8988T (cell line): Measurements from ENCODE around the gene CACNA2D1.
"Not testable (repeated sequence)": the region's sequence is repeated elsewhere in the genome, so short reads cannot be mapped to it uniquely, and the experiment has no call there.

Experiments used
- DNase-seq: peaks from one replicate; pipeline ENCODE4 v3.0.0; 2011

The CACNA2D1 gene

DNA sequence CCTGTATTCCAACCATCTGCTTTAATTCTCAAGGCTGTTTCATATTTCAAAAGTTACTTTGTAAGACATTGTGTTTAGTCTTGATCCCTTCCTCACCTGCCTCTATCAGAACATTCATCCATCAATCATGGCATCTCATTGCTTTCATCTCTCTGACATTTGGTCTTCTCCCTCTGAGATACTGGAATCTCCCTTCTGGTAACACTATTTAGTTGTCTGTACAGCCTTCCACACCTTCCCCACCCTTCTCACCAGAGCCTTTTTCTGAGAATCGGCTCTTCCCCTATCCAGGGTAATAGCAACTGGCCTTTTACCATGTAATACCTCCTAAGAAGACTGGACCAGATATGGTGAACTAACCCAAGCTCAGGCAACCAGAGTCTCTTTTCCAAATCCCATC lies 10.1 kb downstream of the CACNA2D1 start:
- no peak for DNase-seq

GRCh38 chr7:82432743-82433142 lies 10.8 kb downstream of the CACNA2D1 start:
- DNase-seq = not testable (repeated sequence)

GRCh38 chr7:82430500-82431465 lies 12.8 kb downstream of the CACNA2D1 start:
- no peak for DNase-seq

GRCh38 chr7:82429408-82429807 lies 14.2 kb downstream of the CACNA2D1 start:
- DNase-seq = no peak

DNA sequence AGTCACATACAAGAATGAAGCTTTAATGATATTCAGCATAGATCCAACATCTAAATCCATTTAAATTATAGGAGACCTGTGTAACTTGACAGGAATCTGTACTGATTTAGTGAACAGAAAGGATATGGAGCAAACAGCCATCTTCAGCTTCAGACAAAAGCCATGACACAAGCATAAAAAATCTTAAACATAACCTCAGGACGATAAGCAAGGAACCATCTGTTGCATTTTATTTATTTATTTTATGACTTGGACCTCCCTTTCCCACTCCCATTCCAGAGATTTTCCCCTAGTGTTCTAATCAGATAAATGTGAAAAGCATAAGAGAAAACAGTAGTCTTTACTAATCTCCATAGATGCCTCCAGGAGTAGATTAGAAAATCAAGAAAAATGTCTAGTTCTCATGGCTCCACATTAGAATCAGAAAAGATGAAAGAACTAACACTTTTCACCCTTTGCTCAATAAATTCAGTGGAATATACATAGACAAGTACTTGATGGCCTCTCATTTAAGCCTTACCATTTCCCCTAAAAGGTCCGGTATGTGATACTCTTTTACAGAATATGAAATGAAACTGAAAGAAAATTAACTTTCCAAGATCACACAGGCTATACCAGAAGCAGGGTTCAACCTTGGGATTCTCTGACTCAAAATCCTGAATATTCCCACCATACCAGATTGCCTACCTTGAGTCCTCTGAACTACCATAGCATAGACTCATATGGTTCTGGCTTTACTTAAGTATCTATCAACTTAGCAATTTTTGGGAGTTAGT lies 15.2 kb downstream of the CACNA2D1 start:
- DNase-seq = no peak

- no peak for DNase-seq
Measured at GRCh38 chr7:82423446-82423845, 20.1 kb downstream of the CACNA2D1 start.

DNA sequence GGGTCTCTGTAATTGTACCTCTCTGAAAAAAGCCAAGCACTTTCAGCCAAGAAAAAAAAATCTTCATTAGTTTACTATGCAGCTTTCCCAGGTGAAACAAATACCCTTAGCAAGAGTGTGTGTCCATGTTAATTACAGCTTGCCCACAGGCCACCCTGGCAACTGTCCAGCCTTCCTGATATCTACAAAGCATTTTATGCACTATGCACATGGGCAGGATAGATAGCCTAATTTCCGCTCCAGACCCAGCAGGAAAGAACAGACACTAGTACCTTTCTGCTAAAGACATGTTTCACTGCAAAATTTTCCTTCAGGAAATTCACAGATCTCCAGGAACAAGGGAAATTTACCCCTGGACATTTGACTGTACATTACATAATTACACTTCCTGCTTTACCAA lies 24.4 kb downstream of the CACNA2D1 start:
- DNase-seq = no peak

- DNase-seq = no peak
Measured at GRCh38 chr7:82417898-82418297, 25.7 kb downstream of the CACNA2D1 start.

GRCh38 chr7:82416402-82416801 lies 27.2 kb downstream of the CACNA2D1 start:
- no peak for DNase-seq

DNA sequence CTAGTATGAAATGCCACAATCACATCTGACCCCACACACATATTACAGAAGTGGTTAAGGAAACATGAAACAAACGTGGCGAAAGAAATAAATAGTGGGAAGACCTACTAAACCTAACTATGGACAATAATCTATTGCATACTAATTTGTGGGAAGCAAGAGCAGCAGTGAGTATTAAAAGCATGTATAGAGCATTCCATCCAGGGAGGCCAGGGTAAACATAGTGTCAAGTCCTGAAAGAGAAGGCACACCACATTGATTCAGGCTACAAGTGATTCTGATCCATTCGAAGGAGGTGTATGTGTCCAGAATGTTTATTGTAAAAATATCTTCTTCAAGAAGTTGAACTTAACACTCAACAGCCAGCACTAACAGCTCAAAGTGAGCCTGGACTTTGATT lies 29.2 kb downstream of the CACNA2D1 start:
- DNase-seq = no peak

DNA sequence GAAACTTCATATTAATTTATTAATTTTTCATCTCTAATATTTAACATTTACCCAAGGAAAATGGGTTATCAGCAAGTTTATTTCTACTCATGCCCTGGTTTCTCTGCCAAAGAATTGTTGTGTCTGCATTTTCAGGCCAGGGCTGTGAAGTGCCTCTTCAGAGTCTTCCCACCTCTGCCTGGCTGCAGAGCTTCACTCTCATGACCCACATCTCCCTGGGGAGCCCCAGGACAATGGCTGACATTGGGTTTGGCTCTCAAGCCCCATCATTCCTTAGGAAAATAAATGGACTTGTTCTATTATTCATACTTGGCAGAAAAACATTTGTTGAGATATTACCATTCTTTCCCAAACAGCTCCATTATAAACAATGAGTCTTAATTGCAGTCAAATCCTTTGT lies 30.3 kb downstream of the CACNA2D1 start:
- DNase-seq = no peak

GRCh38 chr7:82411732-82412131 lies 31.8 kb downstream of the CACNA2D1 start:
- DNase-seq = no peak

GRCh38 chr7:82410461-82410860 lies 33.1 kb downstream of the CACNA2D1 start:
- no peak for DNase-seq

DNA sequence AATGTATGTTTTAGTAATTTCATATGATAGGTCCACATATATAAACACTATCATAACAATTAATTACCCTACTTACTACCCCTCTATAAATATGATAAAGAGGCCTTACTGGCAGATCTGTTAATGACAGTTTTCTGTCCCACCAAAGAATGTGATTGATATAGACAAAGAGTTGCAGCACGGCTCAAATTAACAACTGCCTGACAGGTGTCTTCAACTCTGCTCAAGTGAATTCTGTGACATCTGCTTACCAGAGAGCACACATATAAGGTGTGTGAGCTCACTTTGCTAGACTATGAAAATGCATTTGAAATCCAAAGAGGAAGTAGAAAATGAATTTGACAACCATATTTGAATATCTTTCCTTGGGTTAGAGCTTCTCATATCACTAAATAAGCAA lies 36.6 kb downstream of the CACNA2D1 start:
- DNase-seq = no peak

DNA sequence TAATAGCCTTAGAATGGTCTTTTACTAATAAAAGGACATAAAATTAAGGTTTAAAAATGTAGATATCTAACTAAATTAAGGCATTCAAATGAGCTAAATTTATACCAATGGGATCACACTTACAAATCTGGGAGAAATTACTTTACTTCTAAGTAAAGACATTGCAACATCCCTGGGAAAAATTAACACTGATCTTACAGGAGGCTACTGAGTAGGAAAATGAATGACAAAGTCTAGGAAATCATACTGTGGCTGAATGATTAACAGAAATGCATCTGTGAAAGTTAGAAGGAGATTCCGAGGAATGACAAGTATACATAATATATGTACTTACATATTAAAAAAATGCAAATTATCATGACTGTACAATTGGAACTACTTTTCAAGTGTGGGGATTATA lies 38.3 kb downstream of the CACNA2D1 start:
- DNase-seq = no peak

GRCh38 chr7:82404652-82405051 lies 38.9 kb downstream of the CACNA2D1 start:
- DNase-seq = no peak

DNA sequence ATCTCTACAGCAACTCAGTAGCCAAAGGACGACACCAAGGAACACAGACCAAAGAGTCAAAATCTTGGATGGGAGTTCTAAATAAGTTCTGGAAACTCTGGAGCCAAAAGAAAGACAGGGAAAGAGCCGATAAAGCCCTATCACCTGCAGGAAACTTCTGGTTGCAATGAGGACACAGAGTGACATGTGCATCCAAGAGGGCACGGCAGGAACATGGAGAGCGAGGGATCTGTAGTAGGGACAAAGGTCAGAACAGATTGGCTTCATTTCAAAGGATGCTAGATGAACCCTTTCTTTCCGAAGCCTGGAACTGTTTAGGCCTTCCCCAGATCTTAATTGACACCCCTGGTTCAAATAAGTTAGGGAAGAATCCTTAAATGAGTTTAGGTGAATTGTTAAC lies 39.5 kb downstream of the CACNA2D1 start:
- no peak for DNase-seq

- DNase-seq = no peak
Measured at GRCh38 chr7:82397879-82398524, 45.6 kb downstream of the CACNA2D1 start.

DNA sequence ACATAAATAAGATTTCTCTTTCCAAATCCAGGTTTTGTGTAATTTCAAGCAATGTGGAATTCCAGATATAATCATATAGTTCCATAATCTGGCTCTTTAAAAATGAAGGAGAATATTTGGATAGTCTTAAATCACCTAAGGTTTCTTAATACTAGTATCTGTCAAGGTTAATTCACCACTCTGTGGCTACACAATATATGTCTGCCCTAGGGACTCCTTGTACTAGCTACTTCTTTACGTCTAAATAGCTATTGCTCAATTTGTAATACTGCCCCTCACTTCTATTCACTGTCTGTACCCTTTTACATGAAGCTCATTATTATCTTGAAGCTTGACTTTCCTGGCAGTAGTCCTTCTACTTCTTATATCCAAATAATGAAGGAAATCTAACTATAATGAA lies 47.2 kb downstream of the CACNA2D1 start:
- DNase-seq = no peak

GRCh38 chr7:82395147-82395546 lies 48.4 kb downstream of the CACNA2D1 start:
- DNase-seq = no peak

- DNase-seq = no peak
Measured at GRCh38 chr7:82393840-82394220, 49.7 kb downstream of the CACNA2D1 start.

DNA sequence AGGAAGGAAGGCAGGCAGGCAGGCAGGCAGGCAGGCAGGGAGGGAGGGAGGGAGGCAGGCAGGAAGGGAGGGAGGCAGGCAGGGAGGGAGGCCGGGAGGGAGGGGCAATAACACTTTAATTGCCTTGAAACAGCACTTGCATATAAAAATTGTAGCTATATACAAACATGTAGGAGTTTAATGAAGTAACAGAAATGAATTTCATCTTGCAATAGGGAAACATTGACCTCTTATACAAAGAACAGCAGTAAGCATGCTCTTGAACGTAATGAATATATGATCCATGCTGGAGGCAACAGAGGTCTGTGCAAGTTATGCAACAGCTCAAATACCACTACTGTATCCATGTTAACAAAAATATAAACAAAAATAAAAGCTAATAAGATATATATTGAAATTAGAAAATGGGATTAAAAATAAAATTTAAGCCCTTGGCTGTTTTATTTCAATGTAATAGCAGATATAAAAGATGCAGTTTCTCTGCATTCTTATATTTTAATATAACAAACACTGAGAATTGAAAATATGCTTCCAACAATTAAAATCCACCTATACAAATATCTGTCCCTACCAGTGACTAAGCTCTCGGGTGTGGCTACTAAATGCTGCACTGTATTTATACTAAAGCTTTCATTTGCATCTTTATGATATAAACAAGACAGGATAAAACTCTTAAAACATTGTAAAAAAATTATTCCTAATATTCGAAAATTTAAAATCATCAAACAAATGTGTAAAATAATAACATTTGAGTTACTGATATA lies 50.3 kb downstream of the CACNA2D1 start:
- DNase-seq = no peak

- no peak for DNase-seq
Measured at GRCh38 chr7:82390936-82391335, 52.6 kb downstream of the CACNA2D1 start.
